T-helper 2 cell treated with Interferon-gamma antibody and Interleukin-4, amounts not matched to agents 5 μg/mL and 100 μg/mL, for 36 hours (primary cell): ENCODE measurements around the gene DESI2.

Source experiments
- DNase-seq: peaks from one replicate; pipeline ENCODE4 v3.0.0; 2021; ENCODE audit warnings: low spot score
- H3K27ac Mint-ChIP-seq: one replicate; pipeline ENCODE4 v1.8.0; 2021; ENCODE audit warnings: mild to moderate bottlenecking, mixed read lengths
- H3K27me3 Mint-ChIP-seq: one replicate; pipeline ENCODE4 v1.8.0; 2021; ENCODE audit warnings: low read depth, mixed read lengths
- H3K36me3 Mint-ChIP-seq: one replicate; pipeline ENCODE4 v1.8.0; 2021; ENCODE audit warnings: low read depth, mixed read lengths
- H3K4me1 Mint-ChIP-seq: one replicate; pipeline ENCODE4 v1.8.0; 2021; ENCODE audit warnings: low read depth, mixed read lengths
- H3K4me3 Mint-ChIP-seq: one replicate; pipeline ENCODE4 v1.8.0; 2022; ENCODE audit warnings: mild to moderate bottlenecking, moderate library complexity, mixed read lengths
- H3K9me3 Mint-ChIP-seq: one replicate; pipeline ENCODE4 v1.8.0; 2021; ENCODE audit warnings: mixed read lengths

Gene DESI2

DNA sequence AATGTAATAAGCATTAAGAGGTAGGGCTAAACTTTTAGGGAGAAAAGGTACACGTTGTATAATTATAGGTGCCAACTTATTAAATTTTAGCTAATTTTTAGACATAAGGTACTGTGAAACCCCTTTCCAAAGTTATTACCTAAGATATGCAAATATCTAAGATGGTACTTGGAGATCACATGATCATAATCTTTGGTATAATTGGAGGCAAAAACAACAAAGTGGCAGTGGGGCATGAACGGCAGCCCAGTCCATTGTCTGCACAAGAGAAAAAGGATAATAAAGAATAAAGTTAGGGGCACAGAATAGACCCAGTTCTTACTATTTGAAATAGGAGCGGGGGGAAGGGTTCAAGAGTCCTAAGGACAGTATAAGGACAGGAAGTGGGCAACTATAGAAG, 51.2 kb downstream of the DESI2 start:
- Mint-ChIP-seq H3K27me3 (no peaks in the 10 kb centered on the region), H3K4me3 (no peak overlapping the region), H3K9me3 (no peaks in the 10 kb centered on the region), H3K27ac (no peak overlapping the region), H3K36me3 (peaks cover 25% of the 10 kb centered on the region), H3K4me1 (no peaks in the 10 kb centered on the region)
- DNase-seq = no peak

GRCh38 chr1:244705261-244706234, 52.6 kb downstream of the DESI2 start:
- H3K4me3 Mint-ChIP-seq = no peak overlapping the region
- DNase-seq = no peak
- H3K9me3 Mint-ChIP-seq = no peaks in the 10 kb centered on the region
- H3K27me3 Mint-ChIP-seq = no peaks in the 10 kb centered on the region
- H3K27ac Mint-ChIP-seq = no peak overlapping the region
- peaks cover 14% of the 10 kb centered on the region for H3K36me3 Mint-ChIP-seq
- no peaks in the 10 kb centered on the region for H3K4me1 Mint-ChIP-seq

DNA sequence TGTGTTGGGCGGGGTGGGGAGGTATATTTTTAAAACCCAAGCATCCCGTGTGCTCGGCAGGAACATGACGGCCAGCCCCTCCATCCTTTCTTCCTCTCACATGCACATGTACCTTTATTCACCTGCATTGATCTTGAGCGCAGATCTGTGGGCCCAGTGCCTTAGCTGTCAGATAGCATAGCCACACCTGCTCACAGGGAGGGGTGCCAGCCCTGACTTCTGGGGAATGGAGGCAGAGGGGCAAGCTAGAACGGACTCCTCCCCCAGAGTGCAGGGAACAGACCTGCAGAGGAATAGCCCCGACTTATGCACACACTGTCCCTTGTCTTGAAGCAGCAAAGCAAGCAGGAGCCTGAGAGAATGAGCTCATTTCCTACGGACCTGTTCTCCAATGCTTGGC, 56.1 kb downstream of the DESI2 start:
- DNase-seq = no peak
- no peak overlapping the region for H3K4me3 Mint-ChIP-seq
- H3K27ac Mint-ChIP-seq = no peak overlapping the region
- no peaks in the 10 kb centered on the region for H3K27me3 Mint-ChIP-seq
- H3K36me3 Mint-ChIP-seq = peaks cover 4% of the 10 kb centered on the region
- H3K4me1 Mint-ChIP-seq = peaks cover 5% of the 10 kb centered on the region
- no peaks in the 10 kb centered on the region for H3K9me3 Mint-ChIP-seq

DNA sequence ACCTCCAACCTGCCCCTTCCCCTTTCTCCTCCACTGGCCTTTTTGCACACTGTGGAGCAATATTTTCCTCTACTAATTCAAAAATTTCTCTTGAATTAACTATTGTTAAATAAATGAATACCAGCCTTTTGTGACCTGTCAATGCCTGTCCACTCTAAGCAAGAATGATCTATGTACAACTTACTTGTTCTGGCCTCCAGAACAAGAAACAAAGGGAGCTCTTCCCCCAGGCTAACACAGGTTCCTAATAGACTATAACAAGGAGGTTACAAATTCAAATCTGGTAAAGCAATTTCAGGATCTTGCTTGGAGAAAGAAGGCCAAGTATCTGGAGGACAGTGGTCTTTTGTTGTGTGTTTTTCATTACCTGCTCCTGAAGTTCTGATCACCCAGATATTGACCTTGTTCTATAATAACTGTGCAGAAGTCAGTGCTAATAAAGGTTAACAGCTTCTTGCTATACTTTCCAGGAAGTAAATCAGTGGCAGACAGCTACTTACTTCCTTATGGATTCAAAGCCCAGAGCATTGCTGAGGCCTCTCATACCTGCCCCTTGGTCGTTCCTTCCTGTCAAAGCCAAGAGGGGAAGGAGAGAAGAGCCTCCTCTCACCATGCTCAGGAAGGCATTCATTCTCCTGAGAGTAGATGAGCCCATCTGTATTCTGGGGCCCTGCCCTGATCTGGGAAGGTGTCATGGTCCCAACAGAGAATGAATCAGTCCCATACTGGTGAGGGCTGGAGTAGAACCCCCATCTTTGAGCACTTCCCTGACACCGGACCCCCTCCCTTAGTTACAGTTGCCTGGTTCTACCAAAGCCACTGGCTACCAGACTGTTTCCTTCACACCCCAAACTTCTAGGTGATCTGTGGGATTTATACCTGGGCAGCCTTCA, 56.8 kb downstream of the DESI2 start:
- Mint-ChIP-seq H3K27me3 (no peaks in the 10 kb centered on the region), H3K9me3 (no peaks in the 10 kb centered on the region), H3K4me1 (peaks cover 5% of the 10 kb centered on the region), H3K27ac (no peak overlapping the region), H3K4me3 (no peak overlapping the region), H3K36me3 (peaks cover 4% of the 10 kb centered on the region)
- DNase-seq = no peak

- no peak for DNase-seq
- Mint-ChIP-seq H3K9me3 (no peaks in the 10 kb centered on the region), H3K27ac (no peak overlapping the region), H3K36me3 (peaks cover 4% of the 10 kb centered on the region), H3K4me3 (no peak overlapping the region), H3K4me1 (peaks cover 5% of the 10 kb centered on the region), H3K27me3 (no peaks in the 10 kb centered on the region)
These were observed 57.6 kb downstream of the DESI2 start for GRCh38 chr1:244710474-244711062.

GRCh38 chr1:244712669-244713068, 59.7 kb downstream of the DESI2 start:
- peak; percentile 36 for DNase-seq
- Mint-ChIP-seq H3K4me3 (no peak overlapping the region), H3K27ac (no peak overlapping the region), H3K27me3 (no peaks in the 10 kb centered on the region), H3K4me1 (peaks cover 5% of the 10 kb centered on the region), H3K36me3 (peaks cover 2% of the 10 kb centered on the region), H3K9me3 (no peaks in the 10 kb centered on the region)

GRCh38 chr1:244713332-244713731, 60.4 kb downstream of the DESI2 start:
- Mint-ChIP-seq H3K9me3 (no peaks in the 10 kb centered on the region), H3K36me3 (peaks cover 2% of the 10 kb centered on the region), H3K27me3 (no peaks in the 10 kb centered on the region), H3K4me3 (no peak overlapping the region), H3K4me1 (peaks cover 5% of the 10 kb centered on the region), H3K27ac (no peak overlapping the region)
- no peak for DNase-seq

DNA sequence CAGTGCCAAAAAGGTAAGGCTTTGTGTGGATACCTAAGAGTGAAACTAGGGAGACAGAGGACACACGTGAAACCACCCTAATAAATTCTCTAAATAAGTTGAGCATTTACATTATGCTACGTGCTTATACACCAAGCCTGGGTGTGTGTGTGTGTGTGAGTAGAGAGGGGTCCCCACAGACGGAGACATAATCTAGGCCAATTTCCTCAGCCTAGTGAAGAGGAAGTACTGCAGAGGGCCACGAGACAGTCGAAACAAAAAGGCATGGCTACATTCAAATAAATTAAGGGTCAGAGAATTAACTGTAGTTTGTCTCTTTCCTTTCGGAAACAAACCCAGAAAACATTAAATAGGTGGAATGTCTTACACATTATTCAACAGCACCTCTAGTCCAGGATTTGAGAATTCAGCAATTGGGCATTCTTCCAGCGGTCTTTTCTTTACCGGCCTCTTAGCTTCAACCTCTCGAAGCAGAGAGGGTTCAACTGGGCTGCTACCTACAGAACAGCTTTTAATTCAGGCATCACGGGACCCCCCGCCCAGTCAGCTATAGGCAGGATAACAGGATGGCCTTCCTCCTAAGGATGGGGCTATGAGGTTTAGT, 75.0 kb downstream of the DESI2 start:
- Mint-ChIP-seq H3K4me1 (peaks cover 13% of the 10 kb centered on the region), H3K27ac (no peak overlapping the region), H3K4me3 (no peak overlapping the region)

GRCh38 chr1:244730153-244730933, 77.4 kb downstream of the DESI2 start:
- peak; percentile 24 for DNase-seq

More for the DNA sequence above, 75.0 kb downstream of the DESI2 start:
- DNase-seq = no peak
- Mint-ChIP-seq H3K9me3 (no peaks in the 10 kb centered on the region), H3K27me3 (peaks cover 61% of the 10 kb centered on the region), H3K36me3 (no peaks in the 10 kb centered on the region)

GRCh38 chr1:244730934-244731434, 78.1 kb downstream of the DESI2 start:
- DNase-seq = no peak
- H3K4me3 Mint-ChIP-seq = peak overlapping the region; percentile 76
- H3K36me3 Mint-ChIP-seq = peaks cover 2% of the 10 kb centered on the region
- peaks cover 9% of the 10 kb centered on the region for H3K9me3 Mint-ChIP-seq
- H3K27me3 Mint-ChIP-seq = peaks cover 53% of the 10 kb centered on the region
- H3K27ac Mint-ChIP-seq = no peak overlapping the region
- H3K4me1 Mint-ChIP-seq = peaks cover 13% of the 10 kb centered on the region

More at GRCh38 chr1:244730153-244730933, 77.4 kb downstream of the DESI2 start:
- H3K36me3 Mint-ChIP-seq = no peaks in the 10 kb centered on the region
- peaks cover 53% of the 10 kb centered on the region for H3K27me3 Mint-ChIP-seq
- peak overlapping the region; percentile 49 for H3K27ac Mint-ChIP-seq
- H3K9me3 Mint-ChIP-seq = peaks cover 3% of the 10 kb centered on the region
- H3K4me1 Mint-ChIP-seq = peaks cover 13% of the 10 kb centered on the region
- H3K4me3 Mint-ChIP-seq = peak overlapping the region; percentile 91

DNA sequence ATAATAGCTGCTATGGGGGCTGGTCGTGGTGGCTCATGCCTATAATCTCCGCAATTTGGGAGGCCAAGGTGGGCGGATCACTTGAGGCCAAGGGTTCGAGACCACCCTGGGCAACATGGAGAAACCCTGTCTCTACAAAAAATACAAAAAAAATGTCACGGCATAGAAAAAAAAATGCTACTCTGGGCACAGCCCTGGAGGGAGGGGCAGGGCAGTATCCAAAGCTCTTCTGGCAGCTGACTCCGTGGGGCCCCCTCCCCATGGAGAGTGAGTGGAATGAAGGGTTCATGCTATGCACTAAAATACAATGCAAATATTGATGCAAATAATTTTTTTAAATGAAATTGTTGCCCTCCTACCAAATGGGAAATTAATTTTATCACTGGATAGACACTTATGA, 78.7 kb downstream of the DESI2 start:
- no peak overlapping the region for H3K27ac Mint-ChIP-seq
- H3K9me3 Mint-ChIP-seq = peaks cover 10% of the 10 kb centered on the region
- DNase-seq = no peak
- H3K27me3 Mint-ChIP-seq = peaks cover 50% of the 10 kb centered on the region
- peaks cover 2% of the 10 kb centered on the region for H3K36me3 Mint-ChIP-seq
- no peak overlapping the region for H3K4me3 Mint-ChIP-seq
- H3K4me1 Mint-ChIP-seq = peaks cover 13% of the 10 kb centered on the region

GRCh38 chr1:244732851-244733450, 80.0 kb downstream of the DESI2 start:
- Mint-ChIP-seq H3K36me3 (peaks cover 2% of the 10 kb centered on the region), H3K27me3 (peaks cover 41% of the 10 kb centered on the region), H3K27ac (no peak overlapping the region), H3K9me3 (peaks cover 10% of the 10 kb centered on the region), H3K4me1 (peaks cover 13% of the 10 kb centered on the region), H3K4me3 (no peak overlapping the region)
- no peak for DNase-seq
